GM18951 (cell line): Measurements from ENCODE around the gene PCYOX1L.

Experiments
- POLR2A ChIP-seq: IDR thresholded peaks from 4 replicates; pipeline ENCODE4 v1.6.1; 2011; ENCODE audit warnings: mild to moderate bottlenecking; ENCODE audit not compliant: insufficient read length, insufficient read depth; ENCODE audit errors: extremely low read depth
- in situ Hi-C: fragments of 300-500 bp; cut with MboI; formaldehyde crosslinking; loops from one replicate; pipeline ENCODE4 v1.12.0; 2022; ENCODE audit warnings: low sequenced_read_pairs, mixed read lengths, inconsistent platforms; ENCODE audit not compliant: unreplicated experiment

PCYOX1L gene

GRCh38 chr5:149375434-149375833, 17.6 kb downstream of the PCYOX1L start:
- in situ Hi-C loops: no loop called here
- TF ChIP-seq POLR2A: no peak

GRCh38 chr5:149376104-149376503, 18.3 kb downstream of the PCYOX1L start:
- no peak for TF ChIP-seq POLR2A
- in situ Hi-C loops: no loop called here

- in situ Hi-C loops: no loop called here
- TF ChIP-seq POLR2A: no peak
Observed at GRCh38 chr5:149376711-149377447, 19.0 kb downstream of the PCYOX1L start.

- in situ Hi-C loops: no loop called here
- no peak for TF ChIP-seq POLR2A
Observed at GRCh38 chr5:149378241-149378820, 20.5 kb downstream of the PCYOX1L start.

- no peak for TF ChIP-seq POLR2A
- in situ Hi-C loops: no loop called here
Observed at GRCh38 chr5:149379177-149379761, 21.4 kb downstream of the PCYOX1L start, which contains the start of gene IL17B. TSS of gene IL17B (minus strand) at chr5:149379292. CDS start at chr5:149379225, 67 bp downstream.

GRCh38 chr5:149379818-149380374, 22.1 kb downstream of the PCYOX1L start:
- in situ Hi-C loops: no loop called here

GRCh38 chr5:149380466-149381121, 22.7 kb downstream of the PCYOX1L start:
- in situ Hi-C loops: no loop called here
- TF ChIP-seq POLR2A: no peak

More at GRCh38 chr5:149379818-149380374, 22.1 kb downstream of the PCYOX1L start:
- TF ChIP-seq POLR2A: no peak

GRCh38 chr5:149381261-149381985, 23.6 kb downstream of the PCYOX1L start:
- no peak for TF ChIP-seq POLR2A
- in situ Hi-C loops: no loop called here

- no peak for TF ChIP-seq POLR2A
- in situ Hi-C loops: no loop called here
Observed at GRCh38 chr5:149381986-149382338, 24.1 kb downstream of the PCYOX1L start.

- in situ Hi-C loops: no loop called here
- no peak for TF ChIP-seq POLR2A
Observed at GRCh38 chr5:149382517-149383220, 24.8 kb downstream of the PCYOX1L start.

- TF ChIP-seq POLR2A: no peak
- in situ Hi-C loops: no loop called here
Observed at GRCh38 chr5:149383399-149383798, 25.6 kb downstream of the PCYOX1L start.

GRCh38 chr5:149386166-149386565, 28.3 kb downstream of the PCYOX1L start:
- in situ Hi-C loops: no loop called here
- no peak for TF ChIP-seq POLR2A
